H1 (cell line): Measurements from ENCODE around the gene FAM162A. TPM values are rescaled to one million over a fixed set of nuclear protein-coding genes. Genes with fewer than 3 reads are reported as not detected.

Source experiments
- CTCF ChIA-PET: fragments of 300-600 bp; sonication (Branson Sonifier 250); formaldehyde crosslinking; loops from one replicate; lab custom pipeline; 2021; ENCODE audit not compliant: partially characterized antibody; lab: Charles Lee
- POLR2A ChIA-PET: fragments of 300-600 bp; sonication (Branson Sonifier 250); formaldehyde crosslinking; loops from one replicate; lab custom pipeline; 2021; ENCODE audit warnings: inconsistent platforms; ENCODE audit not compliant: partially characterized antibody; lab: Charles Lee
- DNase-seq, 2 experiments: peaks; one replicate each; pipeline versions ENCODE4 v3.0.0 to v3.0.0-alpha.2; 2010 to 2022; ENCODE audit warnings: low spot score in 2 of 2, low read depth in 1 of 2, mixed read lengths in 1 of 2
- FAIRE-seq: peaks from 2 replicates; lab custom pipeline; 2011; peaks lifted over from hg19 to GRCh38; lab: Jason Lieb, UNC
- H2AFZ ChIP-seq: 2 replicates; pipeline ENCODE4 v1.8.1; 2012; ENCODE audit warnings: low read length, inconsistent platforms
- H2AK5ac ChIP-seq: 2 replicates; pipeline ENCODE4 v1.6.1; 2013; ENCODE audit warnings: low read depth, low read length
- H2BK120ac ChIP-seq: replicated peaks from 2 replicates; pipeline ENCODE3; 2013; ENCODE audit warnings: low read depth, low read length, inconsistent platforms
- H2BK12ac ChIP-seq: 2 replicates; pipeline ENCODE4 v1.6.1; 2013; ENCODE audit warnings: low read depth, low read length
- H2BK15ac ChIP-seq: 2 replicates; pipeline ENCODE4 v1.6.1; 2013; ENCODE audit warnings: low read length
- H2BK20ac ChIP-seq: 2 replicates; pipeline ENCODE4 v1.6.1; 2013; ENCODE audit warnings: low read length
- H2BK5ac ChIP-seq: 2 replicates; pipeline ENCODE4 v1.6.1; 2013; ENCODE audit warnings: low read depth, low read length
- H3K14ac ChIP-seq: 2 replicates; pipeline ENCODE4 v1.6.1; 2013; ENCODE audit warnings: inconsistent platforms; ENCODE audit not compliant: insufficient read length
- H3K18ac ChIP-seq: 2 replicates; pipeline ENCODE4 v1.6.1; 2013; ENCODE audit warnings: low read length; ENCODE audit errors: extremely low read depth
- H3K23ac ChIP-seq: 2 replicates; pipeline ENCODE4 v1.6.1; 2013; ENCODE audit warnings: inconsistent platforms; ENCODE audit not compliant: insufficient read length
- H3K23me2 ChIP-seq: 2 replicates; pipeline ENCODE4 v1.6.1; 2013; ENCODE audit warnings: low read depth, low read length
- H3K27ac ChIP-seq: 2 replicates; pipeline ENCODE4 v1.6.1; 2011; ENCODE audit warnings: low read depth, low read length, inconsistent platforms
- H3K27me3 ChIP-seq, 4 experiments: replicated peaks in 1 of 4; 1 replicate in 1 of 4; 2 replicates in 3 of 4; pipeline versions ENCODE4 v1.6.1 to v1.8.1; 2011 to 2013; ENCODE audit warnings: low read length in 3 of 4, mild to moderate bottlenecking in 3 of 4, inconsistent platforms in 2 of 4, mixed read lengths in 2 of 4, moderate library complexity in 1 of 4; ENCODE audit not compliant: control insufficient read depth in 3 of 4, insufficient read depth in 3 of 4; ENCODE audit errors: extremely low read depth in 1 of 4
- H3K36me3 ChIP-seq, 4 experiments: 2 replicates each; pipeline versions ENCODE4 v1.6.1 to v1.8.1; 2011 to 2013; ENCODE audit warnings: mild to moderate bottlenecking in 4 of 4, low read length in 3 of 4, moderate library complexity in 2 of 4, control low read depth in 1 of 4, inconsistent platforms in 1 of 4; ENCODE audit not compliant: insufficient read depth in 4 of 4, control insufficient read depth in 2 of 4
- H3K4ac ChIP-seq: replicated peaks from 2 replicates; pipeline ENCODE3; 2013; ENCODE audit warnings: low read length, low read depth, mixed read lengths, inconsistent platforms; ENCODE audit not compliant: insufficient read length
- H3K4me1 ChIP-seq, 4 experiments: replicated peaks in 1 of 4; 1 replicate in 1 of 4; 2 replicates in 3 of 4; pipeline versions ENCODE4 v1.6.1 to v1.8.1; 2011 to 2013; ENCODE audit warnings: low read length in 3 of 4, inconsistent platforms in 2 of 4, mixed read lengths in 1 of 4; ENCODE audit not compliant: insufficient read depth in 4 of 4, control insufficient read depth in 3 of 4
- H3K4me2 ChIP-seq, 2 experiments: 2 replicates each; pipeline versions ENCODE4 v1.6.1 to v1.8.1; 2011 to 2013; ENCODE audit warnings: low read depth in 2 of 2, low read length in 2 of 2, control low read depth in 1 of 2, inconsistent platforms in 1 of 2, mild to moderate bottlenecking in 1 of 2; ENCODE audit not compliant: insufficient read depth in 1 of 2
- H3K4me3 ChIP-seq, 4 experiments: fragments of 200-600, 300-600 bp in 1 of 4; sonication (generic), shearing (Covaris generic), sonication (Bioruptor Twin) in 1 of 4; 2 replicates each; pipeline versions ENCODE4 v1.5.1 to v1.8.1; 2011 to 2016; ENCODE audit warnings: low read length in 4 of 4, low read depth in 3 of 4, control low read depth in 2 of 4, inconsistent platforms in 2 of 4, mild to moderate bottlenecking in 2 of 4, mixed read lengths in 1 of 4, moderate library complexity in 1 of 4; ENCODE audit not compliant: insufficient read depth in 2 of 4; ENCODE audit errors: extremely low read depth in 1 of 4
- H3K56ac ChIP-seq: replicated peaks from 2 replicates; pipeline ENCODE3; 2013; ENCODE audit warnings: low read depth, mild to moderate bottlenecking, mixed read lengths, low read length, inconsistent platforms; ENCODE audit not compliant: insufficient read length
- H3K79me1 ChIP-seq: 2 replicates; pipeline ENCODE4 v1.6.1; 2013; ENCODE audit warnings: low read depth, low read length, control low read depth
- H3K79me2 ChIP-seq, 2 experiments: 2 replicates each; pipeline versions ENCODE4 v1.6.1 to v1.8.1; 2012 to 2013; ENCODE audit warnings: low read length in 2 of 2, mild to moderate bottlenecking in 2 of 2, inconsistent platforms in 1 of 2; ENCODE audit not compliant: insufficient read depth in 2 of 2, control insufficient read depth in 1 of 2
- H3K9ac ChIP-seq, 4 experiments: replicated peaks in 1 of 4; 1 replicate in 1 of 4; 2 replicates in 3 of 4; pipeline versions ENCODE4 v1.6.1 to v1.8.1; 2011 to 2013; ENCODE audit warnings: low read depth in 3 of 4, low read length in 3 of 4, control low read depth in 2 of 4, mild to moderate bottlenecking in 2 of 4, moderate library complexity in 2 of 4, inconsistent platforms in 1 of 4; ENCODE audit errors: extremely low read depth in 1 of 4
- H3K9me3 ChIP-seq, 2 experiments: 2 replicates each; pipeline versions ENCODE4 v1.6.1 to v1.8.1; 2012 to 2013; ENCODE audit warnings: mild to moderate bottlenecking in 2 of 2, moderate library complexity in 2 of 2, control low read depth in 1 of 2, inconsistent platforms in 1 of 2, low read depth in 1 of 2, low read length in 1 of 2, mixed read lengths in 1 of 2; ENCODE audit not compliant: insufficient read depth in 2 of 2
- H4K20me1 ChIP-seq, 2 experiments: replicated peaks in 1 of 2; 2 replicates each; pipeline versions ENCODE3 to v1.8.1; 2011 to 2013; ENCODE audit warnings: inconsistent platforms in 2 of 2, low read length in 2 of 2, mild to moderate bottlenecking in 1 of 2; ENCODE audit not compliant: insufficient read depth in 2 of 2, control insufficient read depth in 1 of 2
- H4K5ac ChIP-seq: 2 replicates; pipeline ENCODE4 v1.6.1; 2013; ENCODE audit warnings: low read length, low read depth, mixed read lengths, inconsistent platforms; ENCODE audit not compliant: insufficient read length
- H4K8ac ChIP-seq: 2 replicates; pipeline ENCODE4 v1.8.0; 2013; ENCODE audit warnings: mild to moderate bottlenecking, moderate library complexity, low read length, inconsistent platforms; ENCODE audit not compliant: insufficient read depth; ENCODE audit errors: extremely low read depth
- H4K91ac ChIP-seq: replicated peaks from 2 replicates; pipeline ENCODE3; 2013; ENCODE audit warnings: low read length, mixed read lengths, inconsistent platforms; ENCODE audit not compliant: insufficient read length
- CREB1 ChIP-seq: IDR thresholded peaks from 2 replicates; pipeline ENCODE4 v1.6.1; 2012; ENCODE audit warnings: inconsistent platforms
- EP300 ChIP-seq, 2 experiments: IDR thresholded peaks; 1 replicate in 1 of 2; 2 replicates in 1 of 2; pipeline ENCODE4 v1.6.1; 2011 to 2012; ENCODE audit warnings: low read depth in 2 of 2, low read length in 2 of 2, mild to moderate bottlenecking in 2 of 2, borderline replicate concordance in 1 of 2, inconsistent platforms in 1 of 2, moderate library complexity in 1 of 2
- JUND ChIP-seq: IDR thresholded peaks from 2 replicates; pipeline ENCODE4 v1.6.1; 2011; ENCODE audit warnings: mild to moderate bottlenecking, improper control_type of control experiment, low read length
- KDM4A ChIP-seq: IDR thresholded peaks from one replicate; pipeline ENCODE4 v1.7.1; 2012; ENCODE audit warnings: low read depth, mild to moderate bottlenecking, moderate library complexity, low read length, inconsistent platforms; ENCODE audit not compliant: severe bottlenecking
- SAP30 ChIP-seq: fragments of 300-600 bp; sonication (generic); IDR thresholded peaks from 2 replicates; pipeline ENCODE4 v1.7.1; 2012; ENCODE audit warnings: low read length, moderate library complexity, mild to moderate bottlenecking, inconsistent platforms; ENCODE audit not compliant: insufficient read depth, insufficient replicate concordance
- SRF ChIP-seq: IDR thresholded peaks from 2 replicates; pipeline ENCODE4 v1.6.1; 2011; ENCODE audit warnings: mild to moderate bottlenecking, low read depth, low read length, moderate library complexity
- TAF1 ChIP-seq: IDR thresholded peaks from 2 replicates; pipeline ENCODE4 v1.6.1; 2011; ENCODE audit warnings: mild to moderate bottlenecking, low read depth, low read length
- WGBS, 2 experiments: shearing (Covaris generic) in 1 of 2; methylation state at CpG; one replicate each; pipeline versions ENCODE4 v1.1.6 to v1.1.7; 2013 to 2015; ENCODE audit warnings: low lambda C conversion rate in 2 of 2, mixed read lengths in 2 of 2, inconsistent platforms in 1 of 2, low coverage in 1 of 2, missing lambda C conversion rate in 1 of 2; ENCODE audit not compliant: insufficient replicate concordance in 2 of 2, insufficient coverage in 1 of 2, insufficient read length in 1 of 2; ENCODE audit errors: extremely low coverage in 1 of 2, missing lambda C conversion rate in 1 of 2; 5-methylcytosine and 5-hydroxymethylcytosine counted together
- polyA plus RNA-seq, 7 experiments: library from polyadenylated mRNA; depleted of rRNA in 3 of 7; stranded (reverse) in 5 of 7; unstranded in 2 of 7; fragments of >200 nt in 5 of 7; fragments of 200-250 nt in 2 of 7; gene quantifications; 1 replicate in 5 of 7; 2 replicates in 1 of 7; 4 replicates in 1 of 7; pipeline versions ENCODE4 v1.2.1 to v1.2.3, GENCODE V29; 2011 to 2013; ENCODE audit warnings: missing spikeins in 2 of 7, mixed read lengths in 2 of 7
- total RNA-seq: library from RNA; stranded (reverse); fragmentation: NEBNext Ultra II Directional; extraction: Animal tissue kit (Norgen Biotek cat#: 25700); gene quantifications from 2 replicates; pipeline ENCODE4 v1.2.1, GENCODE V29; 2021
- TF ChIP-seq, protein P1 (sequence below): IDR thresholded peaks from 2 replicates; pipeline ENCODE4 v1.6.1; 2012; ENCODE audit warnings: low read length, inconsistent platforms
- TF ChIP-seq, protein P2 (sequence below): IDR thresholded peaks from 2 replicates; pipeline ENCODE4 v1.6.1; 2012; ENCODE audit warnings: inconsistent platforms

The FAM162A gene
- total and polyA plus RNA-seq, 2 of the 8 experiments (the other 6 are each of a cell fraction or from before 2014, with no cell fraction given), result 38.2 to 59.7 TPM

DNA sequence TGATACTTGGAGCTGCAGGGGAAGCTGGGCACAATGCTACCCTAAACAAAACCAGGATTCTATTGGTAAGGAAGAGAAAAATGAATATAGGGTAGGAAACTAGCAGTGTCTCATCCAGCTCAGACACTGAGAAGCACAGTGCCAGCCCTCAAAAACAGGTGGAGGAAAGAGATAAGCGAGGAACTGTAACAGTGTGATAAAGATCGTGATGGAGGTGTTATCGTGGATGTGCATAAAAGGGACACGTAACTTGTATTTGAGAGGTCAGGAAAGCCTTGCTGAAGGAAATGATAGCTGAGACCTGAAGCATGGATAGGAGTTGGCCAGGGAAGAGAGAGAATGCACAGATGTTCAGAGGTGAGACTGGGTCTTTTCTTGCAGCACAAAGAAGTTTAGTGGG is 28.4 kb upstream of the FAM162A start:
- H3K79me1 ChIP-seq, result no peaks in the 10 kb centered on the region
- H2AK5ac ChIP-seq, result no peak overlapping the region
- H3K9me3 ChIP-seq, result no peaks in the 10 kb centered on the region
- H3K4ac ChIP-seq, result no peak overlapping the region
- H3K23ac ChIP-seq, result no peak overlapping the region
- no peak overlapping the region for H4K8ac ChIP-seq
- H3K14ac ChIP-seq, result no peak overlapping the region
- H2AFZ ChIP-seq, result no peak overlapping the region
- no peak overlapping the region for H4K5ac ChIP-seq
- H3K4me3 ChIP-seq, result no peak overlapping the region
- H2BK12ac ChIP-seq, result no peak overlapping the region
- H4K91ac ChIP-seq, result no peak overlapping the region
- WGBS, 2 experiments, result 74% methylated on average over 4 of the region's 4 CpGs; no CpG with 5 or more reads in 1 of the 2 experiments
- no peak overlapping the region for H3K4me2 ChIP-seq
- H2BK120ac ChIP-seq, result no peak overlapping the region
- no peak overlapping the region for H3K27ac ChIP-seq
- no peak overlapping the region for H2BK5ac ChIP-seq
- ChIA-PET CTCF (interaction anchor here (1.0 to 5.2 kb wide), 6 partner anchors 48 to 366 kb away, joined by 3 to 35 read pairs (median 4); no protein-coding TSS in a partner anchor), POLR2A (interaction anchor here (1.4 kb wide), 1 partner anchor 27 kb away, joined by 4 read pairs; the partner anchor contains the start of gene MIX23)
- no peaks in the 10 kb centered on the region for H3K79me2 ChIP-seq
- H3K36me3 ChIP-seq, result peaks cover 0 to 10% (median 5%) of the 10 kb centered on the region in 4 experiments; a peak in 3 of 8 replicates
- no peak for FAIRE-seq
- peaks cover 0 to 2% of the 10 kb centered on the region in 2 experiments for H4K20me1 ChIP-seq
- no peaks in the 10 kb centered on the region for H3K4me1 ChIP-seq
- H2BK20ac ChIP-seq, result no peak overlapping the region; the same call in 1 of the 2 replicates
- H3K27me3 ChIP-seq, result no peaks in the 10 kb centered on the region
- H3K56ac ChIP-seq, result no peak overlapping the region
- no peak overlapping the region for H2BK15ac ChIP-seq
- no peaks in the 10 kb centered on the region for H3K23me2 ChIP-seq
- no peak overlapping the region for H3K18ac ChIP-seq
- no peak overlapping the region for H3K9ac ChIP-seq
- no peak for DNase-seq
- TF ChIP-seq, protein P1, sequence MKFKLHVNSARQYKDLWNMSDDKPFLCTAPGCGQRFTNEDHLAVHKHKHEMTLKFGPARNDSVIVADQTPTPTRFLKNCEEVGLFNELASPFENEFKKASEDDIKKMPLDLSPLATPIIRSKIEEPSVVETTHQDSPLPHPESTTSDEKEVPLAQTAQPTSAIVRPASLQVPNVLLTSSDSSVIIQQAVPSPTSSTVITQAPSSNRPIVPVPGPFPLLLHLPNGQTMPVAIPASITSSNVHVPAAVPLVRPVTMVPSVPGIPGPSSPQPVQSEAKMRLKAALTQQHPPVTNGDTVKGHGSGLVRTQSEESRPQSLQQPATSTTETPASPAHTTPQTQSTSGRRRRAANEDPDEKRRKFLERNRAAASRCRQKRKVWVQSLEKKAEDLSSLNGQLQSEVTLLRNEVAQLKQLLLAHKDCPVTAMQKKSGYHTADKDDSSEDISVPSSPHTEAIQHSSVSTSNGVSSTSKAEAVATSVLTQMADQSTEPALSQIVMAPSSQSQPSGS, result no peak
- TF ChIP-seq CREB1 (no peak), EP300 (IDR thresholded peaks at IDR 0.05; ENCODE audit: borderline replicate concordance in 1 of 2, low read depth in 2 of 2, low read length in 2 of 2) (no peak), SAP30 (no peak), KDM4A (no peak), SRF (no peak), TAF1 (no peak), JUND (no peak)
- TF ChIP-seq, protein P2, sequence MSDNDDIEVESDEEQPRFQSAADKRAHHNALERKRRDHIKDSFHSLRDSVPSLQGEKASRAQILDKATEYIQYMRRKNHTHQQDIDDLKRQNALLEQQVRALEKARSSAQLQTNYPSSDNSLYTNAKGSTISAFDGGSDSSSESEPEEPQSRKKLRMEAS, result no peak
